ENCODE data around the gene FAM171A1. TPM values are rescaled to one million over a fixed set of nuclear protein-coding genes. Genes with fewer than 3 reads are reported as not detected.
"Not testable (repeated sequence)": the region's sequence is repeated elsewhere in the genome, so short reads cannot be mapped to it uniquely, and the experiment has no call there.

The FAM171A1 gene
- total and polyA plus RNA-seq, 2 donors (not counting 1 experiment from before 2014, with no cell fraction given), result 8.8 to 10.3 TPM

- H3K36me3 ChIP-seq (ENCODE audit: control insufficient read depth, insufficient read depth, low read length), result no peaks in the 10 kb centered on the region
- H3K79me2 ChIP-seq (ENCODE audit: control insufficient read depth, insufficient read depth, low read length), result no peaks in the 10 kb centered on the region
- H3K4me1 ChIP-seq (ENCODE audit: control insufficient read depth, extremely low read depth, insufficient read depth, low read length), result no peaks in the 10 kb centered on the region
- no peaks in the 10 kb centered on the region for H3K27me3 ChIP-seq (ENCODE audit: control insufficient read depth, insufficient read depth, low read length)
- TF ChIP-seq EZH2 (IDR thresholded peaks at IDR 0.05; ENCODE audit: low read length, missing control alignments) (no peak), CTCF (conservative IDR thresholded peaks at IDR 0.05 in 1 of 2, IDR thresholded peaks at IDR 0.05 in 1 of 2; ENCODE audit: low read depth in 1 of 2, low read length in 2 of 2) (no peak)
- no peak for DNase-seq (ENCODE audit: low read depth in 2 of 2)
- no peak overlapping the region for H3K4me2 ChIP-seq (ENCODE audit: extremely low read depth, insufficient read depth, low read length)
- H4K20me1 ChIP-seq (ENCODE audit: control insufficient read depth, extremely low read depth, insufficient read depth, low read length), result no peaks in the 10 kb centered on the region
- H3K4me3 ChIP-seq (replicated peaks in 1 of 4; ENCODE audit: control extremely low read depth in 1 of 4, insufficient read depth in 1 of 4, low read depth in 3 of 4, low read length in 4 of 4), result no peak overlapping the region
- H3K9me3 ChIP-seq (ENCODE audit: control insufficient read depth, insufficient read depth, low read depth, low read length), result no peaks in the 10 kb centered on the region
- H3K27ac ChIP-seq (ENCODE audit: insufficient read depth, low read length), result no peak overlapping the region
- H3K9ac ChIP-seq (ENCODE audit: insufficient read depth, low read length), result no peak overlapping the region
- no peak overlapping the region for H2AFZ ChIP-seq (ENCODE audit: low read length)
Observed at GRCh38 chr10:15416034-15416433, 44.9 kb upstream of the FAM171A1 start.

- Histone ChIP-seq H3K4me2 (ENCODE audit: extremely low read depth, insufficient read depth, low read length) (no peak overlapping the region), H2AFZ (ENCODE audit: low read length) (no peak overlapping the region), H3K79me2 (ENCODE audit: control insufficient read depth, insufficient read depth, low read length) (no peaks in the 10 kb centered on the region), H3K9ac (ENCODE audit: insufficient read depth, low read length) (no peak overlapping the region), H3K4me1 (ENCODE audit: control insufficient read depth, extremely low read depth, insufficient read depth, low read length) (no peaks in the 10 kb centered on the region), H4K20me1 (ENCODE audit: control insufficient read depth, extremely low read depth, insufficient read depth, low read length) (no peaks in the 10 kb centered on the region), H3K27ac (ENCODE audit: insufficient read depth, low read length) (no peak overlapping the region), H3K27me3 (ENCODE audit: control insufficient read depth, insufficient read depth, low read length) (no peaks in the 10 kb centered on the region), H3K9me3 (ENCODE audit: control insufficient read depth, insufficient read depth, low read depth, low read length) (no peaks in the 10 kb centered on the region), H3K4me3 (replicated peaks in 1 of 4; ENCODE audit: control extremely low read depth in 1 of 4, insufficient read depth in 1 of 4, low read depth in 3 of 4, low read length in 4 of 4) (no peak overlapping the region), H3K36me3 (ENCODE audit: control insufficient read depth, insufficient read depth, low read length) (no peaks in the 10 kb centered on the region)
- DNase-seq (ENCODE audit: low read depth in 2 of 2), result no peak
- TF ChIP-seq CTCF (conservative IDR thresholded peaks at IDR 0.05 in 1 of 2, IDR thresholded peaks at IDR 0.05 in 1 of 2; ENCODE audit: low read depth in 1 of 2, low read length in 2 of 2) (no peak), EZH2 (IDR thresholded peaks at IDR 0.05; ENCODE audit: low read length, missing control alignments) (no peak)
Observed at GRCh38 chr10:15411010-15411409, 39.9 kb upstream of the FAM171A1 start.

GRCh38 chr10:15409350-15409749 is 38.3 kb upstream of the FAM171A1 start:
- H2AFZ ChIP-seq (ENCODE audit: low read length); H3K79me2 ChIP-seq (ENCODE audit: control insufficient read depth, insufficient read depth, low read length); H3K4me1 ChIP-seq (ENCODE audit: control insufficient read depth, extremely low read depth, insufficient read depth, low read length); H3K27me3 ChIP-seq (ENCODE audit: control insufficient read depth, insufficient read depth, low read length); H3K27ac ChIP-seq (ENCODE audit: insufficient read depth, low read length); H3K36me3 ChIP-seq (ENCODE audit: control insufficient read depth, insufficient read depth, low read length); H3K9me3 ChIP-seq (ENCODE audit: control insufficient read depth, insufficient read depth, low read depth, low read length); H3K9ac ChIP-seq (ENCODE audit: insufficient read depth, low read length); H3K4me2 ChIP-seq (ENCODE audit: extremely low read depth, insufficient read depth, low read length); DNase-seq (ENCODE audit: low read depth in 2 of 2); H4K20me1 ChIP-seq (ENCODE audit: control insufficient read depth, extremely low read depth, insufficient read depth, low read length); H3K4me3 ChIP-seq (replicated peaks in 1 of 4; ENCODE audit: control extremely low read depth in 1 of 4, insufficient read depth in 1 of 4, low read depth in 3 of 4, low read length in 4 of 4): not testable (repeated sequence)

All from fibroblast of lung (primary cell).